NCI-H82 (cell line): ENCODE results near the gene LAMA4.
"Not testable (repeated sequence)": the region's sequence is repeated elsewhere in the genome, so short reads cannot be mapped to it uniquely, and the experiment has no call there.

Experiments
- DNase-seq: peaks from one replicate; lab custom pipeline; 2025; lab: John Stamatoyannopoulos, UW

LAMA4 gene

GRCh38 chr6:112209131-112209530 is 45.2 kb downstream of the LAMA4 start:
- no peak for DNase-seq

- DNase-seq: no peak
Measured at GRCh38 chr6:112207776-112208175, 46.6 kb downstream of the LAMA4 start.

DNA sequence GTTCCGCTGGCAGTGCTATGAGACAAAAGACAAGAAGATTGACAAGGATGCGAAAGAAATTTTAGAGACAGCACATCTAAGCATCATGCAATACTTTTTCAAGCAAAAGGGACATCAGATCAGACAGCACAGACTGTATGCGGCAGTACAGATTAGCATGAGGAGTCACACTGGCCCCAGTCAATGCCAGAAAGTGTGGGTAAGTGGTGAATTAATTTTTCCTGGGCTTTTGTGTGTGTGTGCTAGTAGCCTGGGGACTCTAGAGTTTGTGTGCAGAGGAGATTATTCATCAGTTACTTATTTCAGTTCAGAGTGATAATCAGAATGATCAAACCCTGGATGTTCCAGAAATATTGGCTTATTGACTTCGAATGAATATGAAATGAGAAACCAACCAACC is 47.2 kb downstream of the LAMA4 start:
- DNase-seq: no peak

- DNase-seq: no peak
Measured at GRCh38 chr6:112206110-112206458, 48.3 kb downstream of the LAMA4 start.

DNA sequence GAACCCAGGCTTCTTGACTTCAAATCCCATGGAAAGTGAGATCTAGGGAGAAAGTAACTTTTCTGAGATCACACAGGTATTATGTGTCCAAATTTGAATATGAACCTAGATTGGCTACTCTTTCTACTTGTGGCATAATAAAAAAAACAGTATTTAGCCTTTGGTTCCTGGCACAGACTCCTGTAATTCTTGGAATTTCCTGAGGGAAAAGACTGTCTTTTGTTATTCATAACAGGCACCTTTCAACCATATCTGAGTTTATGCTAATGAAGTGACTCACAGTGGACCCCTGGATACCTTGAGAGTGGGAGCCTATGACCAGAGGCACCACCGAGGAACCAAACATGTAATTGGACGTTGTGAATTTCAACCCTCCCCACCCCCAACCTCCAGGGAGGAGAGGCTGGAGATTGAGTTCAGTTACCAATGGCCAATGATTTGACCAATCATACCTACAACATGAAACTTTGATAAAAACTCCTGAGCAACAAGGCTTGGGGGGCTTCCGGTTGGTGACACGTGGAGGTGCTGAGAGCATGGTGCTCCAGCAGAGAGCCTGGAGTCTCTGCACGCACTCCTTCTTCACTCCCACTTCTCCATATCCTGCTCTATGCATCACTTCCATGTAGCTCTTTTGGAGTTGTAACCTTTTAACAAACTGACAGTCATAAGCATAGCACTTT is 48.8 kb downstream of the LAMA4 start:
- DNase-seq: no peak

DNA sequence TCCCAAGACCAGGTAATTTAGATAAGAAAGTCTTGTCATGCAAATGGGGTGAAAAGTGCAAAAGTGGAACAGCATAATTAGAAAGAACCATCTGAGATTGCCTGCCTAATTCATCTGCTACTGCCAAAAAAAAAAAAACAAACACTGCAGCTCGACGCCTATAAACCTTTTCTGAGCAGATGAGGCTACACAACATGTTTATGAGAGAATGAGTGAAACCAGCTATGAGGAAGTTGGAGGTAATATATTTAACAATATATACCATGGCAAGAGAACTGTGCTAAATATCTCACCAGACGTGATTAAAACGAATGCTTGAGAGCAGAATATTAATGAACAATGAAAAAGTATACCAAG is 50.0 kb downstream of the LAMA4 start:
- DNase-seq: no peak

GRCh38 chr6:112203577-112204349 is 50.6 kb downstream of the LAMA4 start:
- DNase-seq: no peak

DNA sequence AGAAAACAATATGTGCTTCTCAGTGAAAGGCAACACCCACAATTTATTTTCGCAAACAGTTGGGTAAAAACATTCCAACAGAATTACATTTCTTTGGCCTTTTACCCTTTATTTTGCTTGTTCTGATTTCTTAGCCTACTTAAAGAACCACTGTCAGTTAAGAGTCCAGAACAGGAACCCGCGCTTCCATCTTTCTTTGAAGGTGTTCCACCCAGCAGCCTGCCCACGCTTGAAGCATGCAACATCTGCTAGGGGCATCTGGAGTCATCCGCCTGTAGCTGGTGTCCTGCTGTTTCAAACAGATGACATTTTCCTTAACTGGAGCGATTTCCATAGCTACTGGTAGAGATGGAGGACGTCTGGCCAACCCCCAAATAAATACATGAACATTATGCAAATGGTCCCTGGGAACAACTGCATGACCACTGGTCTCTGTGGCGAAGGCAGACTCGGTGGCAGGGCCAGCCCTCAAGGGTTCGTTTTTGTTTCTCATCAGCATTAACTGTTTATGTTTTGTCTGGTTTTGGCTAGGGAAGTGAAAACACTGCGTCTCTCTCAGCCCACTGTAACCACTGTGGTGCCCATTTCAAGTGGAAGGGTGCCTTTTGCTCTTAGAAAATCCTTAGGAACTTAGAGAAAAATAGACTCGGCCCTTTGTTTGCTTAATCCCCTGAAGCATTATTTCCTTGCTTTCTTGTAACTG is 51.6 kb downstream of the LAMA4 start:
- peak; percentile 57 for DNase-seq

- not testable (repeated sequence) for DNase-seq
Measured at GRCh38 chr6:112200185-112200914, 54.0 kb downstream of the LAMA4 start.

- no peak for DNase-seq
Measured at GRCh38 chr6:112199001-112199403, 55.4 kb downstream of the LAMA4 start.

- no peak for DNase-seq
Measured at GRCh38 chr6:112198582-112198981, 55.8 kb downstream of the LAMA4 start.

DNA sequence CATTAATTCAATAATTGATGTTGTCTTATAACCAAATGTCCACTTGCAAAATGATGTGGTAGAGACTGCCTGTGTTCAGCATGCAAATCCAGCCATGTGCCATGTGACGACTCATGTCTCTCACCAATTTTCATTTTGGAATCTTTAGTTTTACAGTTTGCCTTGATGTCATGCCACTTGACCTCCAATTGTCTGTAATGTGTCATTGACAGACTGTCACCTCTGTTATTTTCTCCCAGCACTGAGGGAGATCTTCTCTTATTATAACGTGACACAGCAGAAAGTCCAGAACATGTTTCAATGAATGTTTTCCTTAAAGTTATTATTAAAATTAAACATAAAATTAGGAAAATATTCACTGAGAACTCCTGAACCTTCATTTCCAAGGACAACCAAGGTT is 56.7 kb downstream of the LAMA4 start:
- DNase-seq: no peak

GRCh38 chr6:112196306-112196705 is 58.1 kb downstream of the LAMA4 start:
- no peak for DNase-seq

DNA sequence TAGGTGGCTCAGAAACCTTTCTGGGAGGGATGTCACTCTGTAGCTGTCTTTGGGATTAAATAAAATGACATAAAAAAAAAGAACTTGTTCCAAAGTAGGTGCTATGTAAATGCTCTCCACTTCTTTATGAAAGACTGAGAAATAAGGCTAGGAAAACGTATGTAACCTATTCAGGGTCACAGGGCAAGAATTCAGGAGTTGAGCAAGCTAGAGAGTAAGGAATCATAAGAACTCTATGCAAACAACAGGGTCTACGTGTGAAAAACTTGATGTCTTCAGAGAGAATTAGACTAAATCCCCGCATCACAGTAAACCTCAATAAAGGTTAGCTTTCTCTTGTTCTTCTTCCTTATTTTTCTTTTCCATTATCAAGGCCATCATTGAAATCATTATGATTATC is 59.2 kb downstream of the LAMA4 start:
- DNase-seq: no peak

DNA sequence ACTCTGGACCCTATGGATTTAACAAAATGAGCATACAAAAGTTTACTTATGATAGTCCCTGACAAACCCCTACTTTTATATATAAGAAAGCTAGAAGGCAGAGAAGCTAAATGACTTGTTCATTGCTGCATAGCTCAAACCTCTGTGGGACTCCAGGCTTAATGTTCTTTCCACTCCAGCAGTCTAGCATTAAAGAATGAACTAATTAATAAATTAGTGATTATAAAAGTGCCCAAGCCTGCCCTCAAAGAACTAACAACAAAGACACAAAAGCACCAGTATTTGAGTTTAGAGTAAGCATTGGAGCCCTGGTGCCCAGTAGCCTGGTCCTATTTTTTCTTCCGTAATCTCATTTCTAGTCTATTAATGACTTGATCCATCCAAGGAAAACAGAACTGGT is 59.9 kb downstream of the LAMA4 start:
- DNase-seq: no peak

DNA sequence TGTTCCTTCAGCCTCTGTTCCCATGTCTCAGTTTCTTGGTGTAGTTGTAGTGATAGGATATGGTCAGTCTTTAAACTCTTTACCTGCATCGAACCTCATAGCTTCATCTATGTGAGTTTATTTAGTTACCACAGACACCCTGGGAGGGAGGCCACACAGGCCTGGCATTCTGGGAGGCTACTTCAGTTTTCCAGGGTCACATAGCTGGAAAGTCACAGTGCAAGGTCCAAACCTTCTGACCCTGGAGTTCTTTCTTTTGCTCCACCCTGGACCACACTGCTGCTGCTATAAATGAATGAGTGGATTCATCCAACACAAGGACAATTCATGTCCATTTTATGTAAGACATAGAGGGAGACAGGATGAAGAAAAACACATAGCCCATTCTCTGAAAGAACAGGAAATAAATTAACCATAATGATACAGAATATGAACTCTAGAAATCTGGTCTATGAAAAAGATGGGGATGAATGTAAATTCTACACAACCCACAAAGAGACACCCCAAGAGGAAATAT is 60.8 kb downstream of the LAMA4 start:
- DNase-seq: no peak

DNA sequence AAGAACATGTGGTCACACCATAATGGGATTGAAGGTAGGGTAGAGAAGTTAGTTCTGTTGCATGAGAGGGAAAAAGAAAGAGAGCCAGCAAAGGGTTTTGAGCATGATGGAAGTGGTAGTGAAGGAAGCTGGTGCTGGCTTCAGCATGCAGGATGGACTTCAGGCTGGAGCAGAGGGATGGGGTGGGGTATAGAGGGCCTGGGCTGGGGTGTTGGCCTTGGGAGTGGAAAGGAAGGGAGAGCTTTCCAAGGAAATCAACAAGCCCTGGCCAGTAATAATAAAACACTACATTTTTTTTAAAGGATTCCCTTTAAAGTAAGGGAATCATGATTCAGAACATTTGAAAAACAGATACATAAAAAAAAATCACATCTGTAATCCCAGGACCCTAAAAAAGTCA is 61.2 kb downstream of the LAMA4 start:
- DNase-seq: no peak

DNA sequence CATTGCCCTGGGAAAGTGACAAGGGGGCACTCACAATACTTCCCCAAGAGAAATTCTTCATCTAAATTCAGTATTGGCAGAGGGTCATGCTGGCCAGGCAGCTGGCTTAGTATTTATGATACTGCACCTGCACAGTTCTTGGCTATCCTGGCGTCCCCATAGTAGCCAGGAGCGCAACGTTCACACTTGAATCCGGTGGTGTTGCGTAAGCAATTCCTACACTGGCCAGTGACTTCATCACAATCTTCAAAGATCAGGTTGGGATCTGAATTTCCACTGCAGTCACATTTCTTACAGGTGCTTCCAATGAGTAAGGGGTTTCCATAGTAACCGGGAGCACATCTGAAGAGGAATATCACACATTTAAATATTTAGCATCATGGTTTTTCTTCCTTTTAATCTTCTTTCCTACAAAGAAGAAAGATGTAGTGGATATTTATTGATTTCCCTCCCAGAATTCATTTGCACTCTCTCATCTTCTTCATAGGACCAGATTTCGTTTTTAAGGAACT is 62.8 kb downstream of the LAMA4 start:
- no peak for DNase-seq

DNA sequence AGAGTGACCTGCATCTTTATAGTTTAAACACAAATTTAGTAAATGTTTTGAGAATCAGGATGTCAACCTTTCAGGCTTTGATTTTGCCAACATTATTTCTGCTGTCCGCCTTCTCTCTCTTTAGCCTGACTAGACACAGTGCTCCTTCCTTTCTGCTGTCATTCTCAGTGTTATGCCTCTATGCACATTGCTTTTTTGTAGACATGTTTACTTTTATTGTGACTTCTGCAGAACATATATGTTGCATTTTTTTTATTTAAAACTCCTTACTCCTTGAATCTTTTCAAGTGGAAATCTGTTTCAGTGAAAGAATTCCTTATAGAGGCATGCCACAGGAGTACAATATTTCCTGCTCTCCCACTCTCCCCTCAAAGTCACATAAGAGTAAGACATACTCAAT is 64.2 kb downstream of the LAMA4 start:
- DNase-seq: no peak

DNA sequence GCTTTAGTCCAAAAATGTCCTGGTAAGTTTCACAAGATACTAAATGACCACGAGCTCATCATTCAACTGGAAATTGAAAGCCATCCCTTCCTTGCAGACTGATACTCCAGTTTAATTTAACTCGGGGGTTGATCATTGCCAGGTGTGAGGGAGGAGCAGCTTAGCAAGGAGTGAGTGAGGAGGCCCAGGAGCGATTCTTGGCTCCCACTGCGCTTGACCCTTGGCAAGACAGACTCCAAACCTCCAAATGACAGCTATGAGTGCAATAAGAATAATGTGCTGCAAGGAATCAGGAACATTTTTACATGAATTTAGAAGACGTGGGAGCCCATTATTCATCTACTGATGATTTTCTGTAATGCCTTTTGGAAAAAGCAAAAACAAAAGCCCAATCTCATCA is 64.9 kb downstream of the LAMA4 start:
- peak; percentile 77 for DNase-seq

GRCh38 chr6:112188906-112189305 is 65.5 kb downstream of the LAMA4 start:
- DNase-seq: no peak

GRCh38 chr6:112187736-112188135 is 66.6 kb downstream of the LAMA4 start:
- no peak for DNase-seq
